H1 (cell line): ENCODE results near the gene MACF1. TPM values are rescaled to one million over a fixed set of nuclear protein-coding genes. Genes with fewer than 3 reads are reported as not detected.

Experiments used
- CTCF ChIA-PET: fragments of 300-600 bp; sonication (Branson Sonifier 250); formaldehyde crosslinking; loops from one replicate; lab custom pipeline; 2021; ENCODE audit not compliant: partially characterized antibody; lab: Charles Lee
- POLR2A ChIA-PET: fragments of 300-600 bp; sonication (Branson Sonifier 250); formaldehyde crosslinking; loops from one replicate; lab custom pipeline; 2021; ENCODE audit warnings: inconsistent platforms; ENCODE audit not compliant: partially characterized antibody; lab: Charles Lee
- DNase-seq, 2 experiments: peaks; one replicate each; pipeline versions ENCODE4 v3.0.0 to v3.0.0-alpha.2; 2010 to 2022; ENCODE audit warnings: low spot score in 2 of 2, low read depth in 1 of 2, mixed read lengths in 1 of 2
- FAIRE-seq: peaks from 2 replicates; lab custom pipeline; 2011; peaks lifted over from hg19 to GRCh38; lab: Jason Lieb, UNC
- H2AFZ ChIP-seq: 2 replicates; pipeline ENCODE4 v1.8.1; 2012; ENCODE audit warnings: low read length, inconsistent platforms
- H2AK5ac ChIP-seq: 2 replicates; pipeline ENCODE4 v1.6.1; 2013; ENCODE audit warnings: low read depth, low read length
- H2BK120ac ChIP-seq: replicated peaks from 2 replicates; pipeline ENCODE3; 2013; ENCODE audit warnings: low read depth, low read length, inconsistent platforms
- H2BK12ac ChIP-seq: 2 replicates; pipeline ENCODE4 v1.6.1; 2013; ENCODE audit warnings: low read depth, low read length
- H2BK15ac ChIP-seq: 2 replicates; pipeline ENCODE4 v1.6.1; 2013; ENCODE audit warnings: low read length
- H2BK20ac ChIP-seq: 2 replicates; pipeline ENCODE4 v1.6.1; 2013; ENCODE audit warnings: low read length
- H2BK5ac ChIP-seq: 2 replicates; pipeline ENCODE4 v1.6.1; 2013; ENCODE audit warnings: low read depth, low read length
- H3K14ac ChIP-seq: 2 replicates; pipeline ENCODE4 v1.6.1; 2013; ENCODE audit warnings: inconsistent platforms; ENCODE audit not compliant: insufficient read length
- H3K18ac ChIP-seq: 2 replicates; pipeline ENCODE4 v1.6.1; 2013; ENCODE audit warnings: low read length; ENCODE audit errors: extremely low read depth
- H3K23ac ChIP-seq: 2 replicates; pipeline ENCODE4 v1.6.1; 2013; ENCODE audit warnings: inconsistent platforms; ENCODE audit not compliant: insufficient read length
- H3K23me2 ChIP-seq: 2 replicates; pipeline ENCODE4 v1.6.1; 2013; ENCODE audit warnings: low read depth, low read length
- H3K27ac ChIP-seq: 2 replicates; pipeline ENCODE4 v1.6.1; 2011; ENCODE audit warnings: low read depth, low read length, inconsistent platforms
- H3K27me3 ChIP-seq, 4 experiments: replicated peaks in 1 of 4; 1 replicate in 1 of 4; 2 replicates in 3 of 4; pipeline versions ENCODE4 v1.6.1 to v1.8.1; 2011 to 2013; ENCODE audit warnings: low read length in 3 of 4, mild to moderate bottlenecking in 3 of 4, inconsistent platforms in 2 of 4, mixed read lengths in 2 of 4, moderate library complexity in 1 of 4; ENCODE audit not compliant: control insufficient read depth in 3 of 4, insufficient read depth in 3 of 4; ENCODE audit errors: extremely low read depth in 1 of 4
- H3K36me3 ChIP-seq, 4 experiments: 2 replicates each; pipeline versions ENCODE4 v1.6.1 to v1.8.1; 2011 to 2013; ENCODE audit warnings: mild to moderate bottlenecking in 4 of 4, low read length in 3 of 4, moderate library complexity in 2 of 4, control low read depth in 1 of 4, inconsistent platforms in 1 of 4; ENCODE audit not compliant: insufficient read depth in 4 of 4, control insufficient read depth in 2 of 4
- H3K4ac ChIP-seq: replicated peaks from 2 replicates; pipeline ENCODE3; 2013; ENCODE audit warnings: low read length, low read depth, mixed read lengths, inconsistent platforms; ENCODE audit not compliant: insufficient read length
- H3K4me1 ChIP-seq, 4 experiments: replicated peaks in 1 of 4; 1 replicate in 1 of 4; 2 replicates in 3 of 4; pipeline versions ENCODE4 v1.6.1 to v1.8.1; 2011 to 2013; ENCODE audit warnings: low read length in 3 of 4, inconsistent platforms in 2 of 4, mixed read lengths in 1 of 4; ENCODE audit not compliant: insufficient read depth in 4 of 4, control insufficient read depth in 3 of 4
- H3K4me2 ChIP-seq, 2 experiments: 2 replicates each; pipeline versions ENCODE4 v1.6.1 to v1.8.1; 2011 to 2013; ENCODE audit warnings: low read depth in 2 of 2, low read length in 2 of 2, control low read depth in 1 of 2, inconsistent platforms in 1 of 2, mild to moderate bottlenecking in 1 of 2; ENCODE audit not compliant: insufficient read depth in 1 of 2
- H3K4me3 ChIP-seq, 4 experiments: fragments of 200-600, 300-600 bp in 1 of 4; sonication (generic), shearing (Covaris generic), sonication (Bioruptor Twin) in 1 of 4; 2 replicates each; pipeline versions ENCODE4 v1.5.1 to v1.8.1; 2011 to 2016; ENCODE audit warnings: low read length in 4 of 4, low read depth in 3 of 4, control low read depth in 2 of 4, inconsistent platforms in 2 of 4, mild to moderate bottlenecking in 2 of 4, mixed read lengths in 1 of 4, moderate library complexity in 1 of 4; ENCODE audit not compliant: insufficient read depth in 2 of 4; ENCODE audit errors: extremely low read depth in 1 of 4
- H3K56ac ChIP-seq: replicated peaks from 2 replicates; pipeline ENCODE3; 2013; ENCODE audit warnings: low read depth, mild to moderate bottlenecking, mixed read lengths, low read length, inconsistent platforms; ENCODE audit not compliant: insufficient read length
- H3K79me1 ChIP-seq: 2 replicates; pipeline ENCODE4 v1.6.1; 2013; ENCODE audit warnings: low read depth, low read length, control low read depth
- H3K79me2 ChIP-seq, 2 experiments: 2 replicates each; pipeline versions ENCODE4 v1.6.1 to v1.8.1; 2012 to 2013; ENCODE audit warnings: low read length in 2 of 2, mild to moderate bottlenecking in 2 of 2, inconsistent platforms in 1 of 2; ENCODE audit not compliant: insufficient read depth in 2 of 2, control insufficient read depth in 1 of 2
- H3K9ac ChIP-seq, 4 experiments: replicated peaks in 1 of 4; 1 replicate in 1 of 4; 2 replicates in 3 of 4; pipeline versions ENCODE4 v1.6.1 to v1.8.1; 2011 to 2013; ENCODE audit warnings: low read depth in 3 of 4, low read length in 3 of 4, control low read depth in 2 of 4, mild to moderate bottlenecking in 2 of 4, moderate library complexity in 2 of 4, inconsistent platforms in 1 of 4; ENCODE audit errors: extremely low read depth in 1 of 4
- H3K9me3 ChIP-seq, 2 experiments: 2 replicates each; pipeline versions ENCODE4 v1.6.1 to v1.8.1; 2012 to 2013; ENCODE audit warnings: mild to moderate bottlenecking in 2 of 2, moderate library complexity in 2 of 2, control low read depth in 1 of 2, inconsistent platforms in 1 of 2, low read depth in 1 of 2, low read length in 1 of 2, mixed read lengths in 1 of 2; ENCODE audit not compliant: insufficient read depth in 2 of 2
- H4K20me1 ChIP-seq, 2 experiments: replicated peaks in 1 of 2; 2 replicates each; pipeline versions ENCODE3 to v1.8.1; 2011 to 2013; ENCODE audit warnings: inconsistent platforms in 2 of 2, low read length in 2 of 2, mild to moderate bottlenecking in 1 of 2; ENCODE audit not compliant: insufficient read depth in 2 of 2, control insufficient read depth in 1 of 2
- H4K5ac ChIP-seq: 2 replicates; pipeline ENCODE4 v1.6.1; 2013; ENCODE audit warnings: low read length, low read depth, mixed read lengths, inconsistent platforms; ENCODE audit not compliant: insufficient read length
- H4K8ac ChIP-seq: 2 replicates; pipeline ENCODE4 v1.8.0; 2013; ENCODE audit warnings: mild to moderate bottlenecking, moderate library complexity, low read length, inconsistent platforms; ENCODE audit not compliant: insufficient read depth; ENCODE audit errors: extremely low read depth
- H4K91ac ChIP-seq: replicated peaks from 2 replicates; pipeline ENCODE3; 2013; ENCODE audit warnings: low read length, mixed read lengths, inconsistent platforms; ENCODE audit not compliant: insufficient read length
- BCL11A ChIP-seq, 2 experiments: IDR thresholded peaks; one replicate each; pipeline ENCODE4 v1.6.1; 2011; ENCODE audit warnings: low read depth in 2 of 2, low read length in 2 of 2, mild to moderate bottlenecking in 2 of 2
- CBX8 ChIP-seq: fragments of 300-800, 300-1000 bp; sonication (generic); IDR thresholded peaks from 2 replicates; pipeline ENCODE4 v1.7.1; 2016; ENCODE audit warnings: low read depth, low read length, borderline replicate concordance
- POLR2A ChIP-seq, 2 experiments: IDR thresholded peaks; 1 replicate in 1 of 2; 2 replicates in 1 of 2; pipeline ENCODE4 v1.6.1; 2011; ENCODE audit warnings: low read depth in 2 of 2, low read length in 2 of 2, mild to moderate bottlenecking in 2 of 2; ENCODE audit errors: control extremely low read depth in 1 of 2
- POU5F1 ChIP-seq: IDR thresholded peaks from 2 replicates; pipeline ENCODE4 v1.6.1; 2011; ENCODE audit warnings: low read depth, mild to moderate bottlenecking, low read length, moderate library complexity
- RAD21 ChIP-seq, 2 experiments: IDR thresholded peaks in 1 of 2; conservative IDR thresholded peaks in 1 of 2; 2 replicates each; pipeline ENCODE4 v1.6.1; 2011; ENCODE audit warnings: low read depth in 2 of 2, low read length in 2 of 2, improper control_type of control experiment in 1 of 2, inconsistent platforms in 1 of 2, mild to moderate bottlenecking in 1 of 2, moderate library complexity in 1 of 2
- SIX5 ChIP-seq: IDR thresholded peaks from 2 replicates; pipeline ENCODE4 v1.6.1; 2011; ENCODE audit warnings: mild to moderate bottlenecking, low read depth, low read length
- TAF7 ChIP-seq: optimal IDR thresholded peaks from 2 replicates; pipeline ENCODE3; 2011; ENCODE audit warnings: low read depth, mild to moderate bottlenecking, inconsistent platforms, low read length, moderate library complexity, borderline replicate concordance
- polyA plus RNA-seq, 7 experiments: library from polyadenylated mRNA; depleted of rRNA in 3 of 7; stranded (reverse) in 5 of 7; unstranded in 2 of 7; fragments of >200 nt in 5 of 7; fragments of 200-250 nt in 2 of 7; gene quantifications; 1 replicate in 5 of 7; 2 replicates in 1 of 7; 4 replicates in 1 of 7; pipeline versions ENCODE4 v1.2.1 to v1.2.3, GENCODE V29; 2011 to 2013; ENCODE audit warnings: missing spikeins in 2 of 7, mixed read lengths in 2 of 7
- total RNA-seq: library from RNA; stranded (reverse); fragmentation: NEBNext Ultra II Directional; extraction: Animal tissue kit (Norgen Biotek cat#: 25700); gene quantifications from 2 replicates; pipeline ENCODE4 v1.2.1, GENCODE V29; 2021

MACF1 gene
- total and polyA plus RNA-seq, 2 of the 8 experiments (the other 6 are each of a cell fraction or from before 2014, with no cell fraction given) = 59.8 to 285 TPM

- H4K5ac ChIP-seq = no peak overlapping the region
- H4K20me1 ChIP-seq = no peaks in the 10 kb centered on the region
- H3K4me3 ChIP-seq = no peak overlapping the region
- H3K9ac ChIP-seq = no peak overlapping the region
- no peak overlapping the region for H2BK12ac ChIP-seq
- CTCF ChIA-PET = interaction anchor here (1.0 to 2.8 kb wide), 3 partner anchors 18 to 325 kb away, joined by 3 to 10 read pairs (median 3); no protein-coding TSS in a partner anchor
- H2BK20ac ChIP-seq = no peak overlapping the region
- TF ChIP-seq RAD21 (IDR thresholded peaks at IDR 0.05 in 1 of 2, conservative IDR thresholded peaks at IDR 0.05 in 1 of 2; ENCODE audit: low read depth in 2 of 2, low read length in 2 of 2) (no peak), POLR2A (IDR thresholded peaks at IDR 0.05; ENCODE audit: control extremely low read depth in 1 of 2, low read depth in 2 of 2, low read length in 2 of 2) (no peak), SIX5 (no peak), BCL11A (IDR thresholded peaks at IDR 0.05; ENCODE audit: low read depth in 2 of 2, low read length in 2 of 2) (no peak), CBX8 (no peak), POU5F1 (no peak), TAF7 (no peak)
- TF ChIP-seq, all 59 proteins: peak for 0
- Histone ChIP-seq H3K56ac (no peak overlapping the region), H3K23me2 (no peaks in the 10 kb centered on the region), H2AFZ (no peak overlapping the region), H2BK5ac (no peak overlapping the region), H3K4me2 (no peak overlapping the region), H4K91ac (no peak overlapping the region), H3K9me3 (no peaks in the 10 kb centered on the region), H2BK120ac (no peak overlapping the region), H2AK5ac (no peak overlapping the region), H3K36me3 (peaks cover 16 to 72% (median 54%) of the 10 kb centered on the region in 4 experiments), H3K79me1 (no peaks in the 10 kb centered on the region), H3K14ac (no peak overlapping the region), H3K4ac (no peak overlapping the region), H3K27me3 (no peaks in the 10 kb centered on the region), H2BK15ac (no peak overlapping the region), H3K23ac (no peak overlapping the region), H3K27ac (no peak overlapping the region), H3K79me2 (peaks cover 0 to 5% of the 10 kb centered on the region in 2 experiments; a peak in 1 of 4 replicates), H4K8ac (no peak overlapping the region), H3K18ac (no peak overlapping the region), H3K4me1 (no peaks in the 10 kb centered on the region)
- DNase-seq (no peak), FAIRE-seq (no peak)
- POLR2A ChIA-PET = interaction anchor here (1.2 kb wide), 1 partner anchor 16 kb away, joined by 3 read pairs; no protein-coding TSS in a partner anchor
Measured at GRCh38 chr1:39425634-39426033, 221.1 kb downstream of the MACF1 start.
